Measurements from ENCODE around the gene NIPSNAP2. TPM values are rescaled to one million over a fixed set of nuclear protein-coding genes. Genes with fewer than 3 reads are reported as not detected.

The NIPSNAP2 gene
- total RNA-seq, 1 donor from 2014 or later, result 52.9 TPM

DNA sequence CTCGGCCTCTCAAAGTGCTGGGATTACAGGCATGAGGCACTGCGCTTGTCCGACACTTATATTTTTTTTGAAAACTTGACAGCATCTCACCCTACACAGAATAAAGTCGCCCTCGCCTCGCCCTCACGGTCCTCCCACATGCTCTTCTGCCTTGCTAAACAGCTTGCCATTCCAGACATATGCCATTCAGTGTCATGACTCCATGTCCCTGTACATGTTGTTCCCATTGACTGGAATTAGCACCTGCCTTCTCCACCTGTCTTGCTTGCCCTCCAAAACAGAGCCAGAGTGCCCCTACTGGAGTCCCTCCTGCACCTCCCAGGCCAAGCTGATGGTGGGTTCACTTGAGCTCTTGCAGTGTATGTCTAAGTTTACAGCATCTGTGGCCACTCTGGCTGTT, 6.2 kb downstream of the NIPSNAP2 start:
- intact Hi-C loops (cut with DNase I), result no loop called here
- Histone ChIP-seq H3K4me3 (no peak overlapping the region), H3K9me3 (no peaks in the 10 kb centered on the region), H3K4me1 (peaks cover 14% of the 10 kb centered on the region), H3K27me3 (ENCODE audit: low read depth) (no peaks in the 10 kb centered on the region), H3K36me3 (peaks cover 6% of the 10 kb centered on the region), H3K27ac (no peak overlapping the region)
- TF ChIP-seq CTCF (IDR thresholded peaks at IDR 0.05), result no peak
- no peak for ATAC-seq
- DNase-seq, result no peak

- intact Hi-C loops (cut with DNase I), result no loop called here
- no peak for DNase-seq
- no peak overlapping the region for H3K4me3 ChIP-seq
- peaks cover 6% of the 10 kb centered on the region for H3K36me3 ChIP-seq
- H3K9me3 ChIP-seq, result no peaks in the 10 kb centered on the region
- peaks cover 10% of the 10 kb centered on the region for H3K4me1 ChIP-seq
- no peaks in the 10 kb centered on the region for H3K27me3 ChIP-seq (ENCODE audit: low read depth)
- no peak for ATAC-seq
- H3K27ac ChIP-seq, result no peak overlapping the region
- TF ChIP-seq CTCF (IDR thresholded peaks at IDR 0.05), result no peak
These were observed 6.6 kb downstream of the NIPSNAP2 start for GRCh38 chr7:55970978-55971377.

DNA sequence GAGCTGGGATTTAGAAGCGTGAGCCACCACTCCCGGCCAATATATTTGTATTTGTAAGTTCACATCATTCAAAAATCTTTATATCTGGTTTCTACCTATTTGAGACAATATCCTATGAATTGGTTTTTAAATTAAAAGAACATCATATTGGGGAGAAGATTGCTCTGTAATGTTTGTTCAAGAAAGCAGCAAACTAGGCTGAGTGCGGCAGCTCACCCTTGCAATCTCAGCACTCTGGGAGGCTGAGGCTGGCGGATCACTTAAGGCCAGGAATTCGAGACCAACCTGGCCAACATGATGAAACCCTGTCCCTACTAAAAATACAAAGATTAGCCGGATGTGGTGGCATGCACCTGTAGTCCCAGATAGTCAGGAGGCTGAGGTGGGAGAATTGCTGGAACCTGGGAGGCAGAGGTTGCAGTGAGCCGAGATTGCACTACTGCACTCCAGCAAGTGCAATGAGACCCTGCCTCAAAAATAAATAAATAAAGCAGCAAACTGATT, 9.4 kb downstream of the NIPSNAP2 start:
- TF ChIP-seq CTCF (IDR thresholded peaks at IDR 0.05), result no peak
- H3K27me3 ChIP-seq (ENCODE audit: low read depth), result no peaks in the 10 kb centered on the region
- peaks cover 13% of the 10 kb centered on the region for H3K36me3 ChIP-seq
- H3K27ac ChIP-seq, result no peak overlapping the region
- ATAC-seq, result no peak
- no peak overlapping the region for H3K4me3 ChIP-seq
- DNase-seq, result no peak
- H3K4me1 ChIP-seq, result peaks cover 6% of the 10 kb centered on the region
- intact Hi-C loops (cut with DNase I), result no loop called here
- H3K9me3 ChIP-seq, result no peaks in the 10 kb centered on the region

- Histone ChIP-seq H3K27ac (no peak overlapping the region), H3K36me3 (peaks cover 37% of the 10 kb centered on the region), H3K4me3 (no peak overlapping the region), H3K4me1 (peaks cover 6% of the 10 kb centered on the region), H3K9me3 (no peaks in the 10 kb centered on the region), H3K27me3 (ENCODE audit: low read depth) (no peaks in the 10 kb centered on the region)
- DNase-seq (no peak), ATAC-seq (no peak)
- intact Hi-C loops (cut with DNase I), result no loop called here
- no peak for TF ChIP-seq CTCF (IDR thresholded peaks at IDR 0.05)
These were observed 11.7 kb downstream of the NIPSNAP2 start for GRCh38 chr7:55975988-55976633.

- H3K36me3 ChIP-seq, result peaks cover 54% of the 10 kb centered on the region
- peaks cover 6% of the 10 kb centered on the region for H3K4me1 ChIP-seq
- intact Hi-C loops (cut with DNase I), result no loop called here
- ATAC-seq (no peak), DNase-seq (no peak)
- no peak overlapping the region for H3K27ac ChIP-seq
- H3K4me3 ChIP-seq, result no peak overlapping the region
- TF ChIP-seq CTCF (IDR thresholded peaks at IDR 0.05), result no peak
- no peaks in the 10 kb centered on the region for H3K9me3 ChIP-seq
- no peaks in the 10 kb centered on the region for H3K27me3 ChIP-seq (ENCODE audit: low read depth)
These were observed 13.4 kb downstream of the NIPSNAP2 start for GRCh38 chr7:55977831-55978230.

Data from lower lobe of right lung (tissue), 2 donors.